AG04450 (cell line): Measurements from ENCODE around the gene ARMC6. TPM values are rescaled to one million over a fixed set of nuclear protein-coding genes. Genes with fewer than 3 reads are reported as not detected.

Experiments used
- CTCF ChIA-PET: fragments of 300-600, 350-600 bp; formaldehyde crosslinking; extraction: SDS; loops from one replicate; lab custom pipeline; 2022; ENCODE audit warnings: antibody characterized with exemption, inconsistent platforms; lab: Charles Lee
- POLR2A ChIA-PET: fragments of 350-600 bp; formaldehyde crosslinking; extraction: SDS; loops from one replicate; lab custom pipeline; 2021; ENCODE audit warnings: antibody characterized with exemption, inconsistent platforms; lab: Yijun Ruan, JAX
- DNase-seq: peaks from one replicate; pipeline ENCODE4 v3.0.0-alpha.2; 2011; ENCODE audit warnings: low read depth, low spot score
- H3K27ac ChIP-seq: one replicate; pipeline ENCODE4 v1.5.1; 2012; ENCODE audit warnings: low read depth, low read length, control low read depth
- H3K27me3 ChIP-seq: one replicate; pipeline ENCODE4 v1.6.0; 2012; ENCODE audit warnings: low read length; ENCODE audit not compliant: control insufficient read depth, insufficient read depth
- H3K4me3 ChIP-seq: 2 replicates; pipeline ENCODE4 v1.5.1; 2011; ENCODE audit warnings: mild to moderate bottlenecking, low read depth, low read length, control low read depth
- H3K9me3 ChIP-seq: 2 replicates; pipeline ENCODE4 v1.5.1; 2012; ENCODE audit warnings: low read length; ENCODE audit not compliant: control insufficient read depth, insufficient read depth
- polyA plus RNA-seq: library from polyadenylated mRNA; depleted of rRNA; stranded (reverse); fragments of >200 nt; gene quantifications from 2 replicates; pipeline ENCODE4 v1.2.3, GENCODE V29; 2011
- TF ChIP-seq, protein P1 (sequence below): IDR thresholded peaks from 2 replicates; pipeline ENCODE4 v1.5.1; 2011; ENCODE audit warnings: low read depth, low read length, control low read depth, inconsistent platforms

The ARMC6 gene
- polyA plus RNA-seq, 1 experiment: 18.9 TPM

DNA sequence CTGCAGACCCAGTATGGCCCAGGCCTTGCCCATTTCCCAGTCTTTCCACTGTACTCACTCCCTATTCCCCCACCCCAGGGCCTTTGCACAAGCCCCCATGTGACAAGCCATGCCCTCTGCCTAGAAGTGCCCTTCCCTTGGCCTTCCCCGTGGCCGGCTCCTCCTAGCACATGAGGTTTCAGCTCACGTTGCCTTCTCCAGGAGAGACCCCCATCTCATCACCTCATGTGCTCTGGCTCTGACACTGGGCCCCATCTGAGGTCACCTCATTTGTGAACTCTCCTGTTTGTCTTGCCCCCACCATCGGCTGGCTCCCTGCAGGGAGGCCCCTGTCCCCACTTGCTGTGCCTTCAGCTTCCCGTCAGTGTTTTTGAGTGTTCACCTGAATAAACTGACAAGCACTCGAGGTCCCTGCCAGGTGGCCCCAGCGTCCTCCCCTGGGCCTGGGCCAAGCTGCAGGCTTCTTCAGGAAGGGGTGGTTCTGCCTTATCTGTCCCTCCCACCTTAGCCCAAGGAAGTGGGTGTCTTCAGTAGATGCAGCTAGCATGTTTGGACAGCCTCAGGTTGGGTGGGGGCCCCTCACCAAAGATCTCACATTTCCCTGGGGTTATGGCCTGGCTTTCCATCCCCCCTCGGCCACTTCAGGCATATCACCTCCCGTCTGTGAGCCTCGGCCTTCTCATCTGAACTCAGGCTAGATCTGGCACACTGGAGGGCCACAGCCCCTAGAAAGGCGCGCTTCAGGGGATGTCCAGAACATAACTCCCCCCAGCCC, 26.6 kb downstream of the ARMC6 start:
- TF ChIP-seq, protein P1, sequence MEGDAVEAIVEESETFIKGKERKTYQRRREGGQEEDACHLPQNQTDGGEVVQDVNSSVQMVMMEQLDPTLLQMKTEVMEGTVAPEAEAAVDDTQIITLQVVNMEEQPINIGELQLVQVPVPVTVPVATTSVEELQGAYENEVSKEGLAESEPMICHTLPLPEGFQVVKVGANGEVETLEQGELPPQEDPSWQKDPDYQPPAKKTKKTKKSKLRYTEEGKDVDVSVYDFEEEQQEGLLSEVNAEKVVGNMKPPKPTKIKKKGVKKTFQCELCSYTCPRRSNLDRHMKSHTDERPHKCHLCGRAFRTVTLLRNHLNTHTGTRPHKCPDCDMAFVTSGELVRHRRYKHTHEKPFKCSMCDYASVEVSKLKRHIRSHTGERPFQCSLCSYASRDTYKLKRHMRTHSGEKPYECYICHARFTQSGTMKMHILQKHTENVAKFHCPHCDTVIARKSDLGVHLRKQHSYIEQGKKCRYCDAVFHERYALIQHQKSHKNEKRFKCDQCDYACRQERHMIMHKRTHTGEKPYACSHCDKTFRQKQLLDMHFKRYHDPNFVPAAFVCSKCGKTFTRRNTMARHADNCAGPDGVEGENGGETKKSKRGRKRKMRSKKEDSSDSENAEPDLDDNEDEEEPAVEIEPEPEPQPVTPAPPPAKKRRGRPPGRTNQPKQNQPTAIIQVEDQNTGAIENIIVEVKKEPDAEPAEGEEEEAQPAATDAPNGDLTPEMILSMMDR: no peak
- DNase-seq: no peak
- ChIA-PET POLR2A (no interaction called here), CTCF (no interaction called here)
- Histone ChIP-seq H3K4me3 (no peak overlapping the region), H3K9me3 (no peaks in the 10 kb centered on the region; the same call in 1 of the 2 replicates), H3K27ac (no peak overlapping the region), H3K27me3 (no peaks in the 10 kb centered on the region)

DNA sequence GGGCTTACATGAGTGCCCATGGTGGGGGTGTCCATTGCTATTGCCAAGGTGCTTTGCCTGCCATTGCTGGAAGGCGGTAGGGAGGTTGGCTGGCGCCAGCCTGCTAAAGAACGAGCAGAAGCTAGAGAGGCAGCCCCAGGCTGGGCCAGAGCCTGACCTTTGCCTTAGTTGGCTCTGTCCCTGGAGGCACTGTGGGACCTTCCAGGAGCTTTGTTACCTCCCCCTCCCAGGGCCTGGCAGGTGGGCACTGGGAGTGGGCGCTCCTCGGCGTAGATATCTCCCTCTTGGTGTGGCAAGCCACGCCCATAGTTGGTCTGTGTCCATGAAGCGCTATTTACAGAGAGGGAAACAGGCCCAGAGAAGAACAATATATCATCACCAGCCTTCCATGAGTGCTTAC, 28.1 kb downstream of the ARMC6 start:
- TF ChIP-seq, protein P1: no peak
- DNase-seq: no peak
- Histone ChIP-seq H3K9me3 (no peaks in the 10 kb centered on the region; the same call in 1 of the 2 replicates), H3K4me3 (no peak overlapping the region), H3K27me3 (no peaks in the 10 kb centered on the region), H3K27ac (peak overlapping the region; percentile 3)
- POLR2A ChIA-PET: interaction anchor here (0.6 kb wide), 1 partner anchor 31 kb away, joined by 3 read pairs; no protein-coding TSS in a partner anchor
- CTCF ChIA-PET: no interaction called here

DNA sequence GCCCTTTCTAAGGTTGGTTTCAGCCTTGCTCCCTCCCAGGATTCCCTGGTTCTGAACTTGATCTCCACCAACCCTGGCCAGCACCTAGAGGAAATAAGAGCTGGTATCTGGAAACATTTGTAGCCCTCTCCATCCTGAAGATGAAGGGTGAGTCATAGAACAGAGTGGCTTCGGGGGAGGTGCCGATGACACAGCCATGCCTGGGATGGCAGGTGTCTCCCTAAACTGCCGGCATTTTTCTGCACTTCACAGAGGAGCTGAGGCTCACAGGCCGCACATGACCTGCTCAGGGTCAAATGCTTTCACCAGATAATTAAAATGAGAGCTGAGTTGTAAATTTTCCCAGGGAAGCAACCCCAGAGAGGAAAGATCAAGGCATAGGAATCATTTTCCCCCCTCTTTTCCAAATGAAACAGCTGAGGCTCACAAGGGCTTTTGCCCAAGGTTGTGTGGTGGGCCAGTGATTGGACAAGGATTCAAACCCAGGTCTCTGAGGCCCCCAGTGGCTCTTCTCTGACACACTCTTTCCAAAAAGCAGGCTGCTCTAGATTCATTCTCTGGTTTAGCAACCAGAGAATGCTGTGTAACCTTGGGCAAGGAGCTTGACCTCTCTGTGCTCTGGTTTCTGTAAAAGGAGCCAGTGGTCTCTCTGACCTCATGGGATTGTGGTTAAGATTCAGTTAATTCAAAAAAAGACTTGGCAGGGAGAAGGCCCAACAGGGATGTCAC, 29.2 kb downstream of the ARMC6 start:
- Histone ChIP-seq H3K27me3 (no peaks in the 10 kb centered on the region), H3K4me3 (peak overlapping the region; percentile 64), H3K9me3 (no peaks in the 10 kb centered on the region; the same call in 1 of the 2 replicates), H3K27ac (peak overlapping the region; percentile 47)
- TF ChIP-seq, protein P1: no peak
- ChIA-PET POLR2A (interaction anchor here (1.0 to 1.1 kb wide), 4 partner anchors 8 to 50 kb away, joined by 3 to 4 read pairs (median 3); no protein-coding TSS in a partner anchor), CTCF (interaction anchor here (0.7 to 1.1 kb wide), 3 partner anchors 14 to 76 kb away, joined by 3 to 4 read pairs (median 3); no protein-coding TSS in a partner anchor)
- DNase-seq: peak; percentile 11

DNA sequence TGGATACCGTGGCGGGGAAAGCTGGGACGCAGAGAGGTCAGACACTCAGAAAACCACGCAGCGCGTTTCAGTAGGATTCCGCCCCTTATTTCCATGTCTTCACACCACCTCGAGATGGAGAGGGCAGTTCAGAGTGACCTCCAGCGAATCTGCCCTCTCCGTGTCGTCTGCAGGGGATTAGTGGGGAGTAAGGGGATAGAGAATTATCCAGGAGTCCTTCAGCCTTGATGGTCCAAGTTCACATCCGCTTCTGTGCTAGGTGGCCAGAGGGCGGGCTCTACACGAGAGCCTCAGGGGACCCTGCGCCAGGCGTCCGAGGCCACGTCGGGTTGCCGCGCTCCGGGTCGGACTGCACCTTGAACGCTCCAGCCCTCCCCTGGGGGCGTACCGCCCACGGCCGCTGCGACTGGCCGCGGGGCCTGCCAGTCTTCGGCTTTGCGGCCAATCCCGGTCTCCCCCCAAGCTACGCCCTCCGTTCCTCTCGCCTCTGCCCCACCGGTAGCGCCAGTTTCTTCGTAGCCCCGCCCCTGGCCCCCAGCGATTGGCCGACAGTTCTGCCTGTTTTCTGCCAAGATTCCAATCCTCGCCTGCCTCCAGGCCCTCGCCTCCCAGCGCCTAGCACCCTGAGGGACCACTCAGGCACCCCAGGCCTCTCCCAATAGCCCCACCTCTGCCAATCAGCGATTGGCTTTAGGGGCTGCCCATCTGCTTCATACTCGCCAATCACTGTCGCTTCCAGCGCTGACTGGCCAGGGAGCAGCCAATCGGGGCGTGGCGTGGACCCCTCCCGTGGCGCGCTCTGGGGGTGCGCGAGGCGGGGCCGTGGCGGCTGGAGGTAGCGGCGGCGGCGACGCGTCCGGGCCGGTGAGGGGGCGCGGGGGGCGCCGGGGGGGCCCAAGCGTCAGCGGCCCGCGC, 30.0 kb downstream of the ARMC6 start, which contains the start of gene SLC25A42:
Gene SLC25A42, plus strand, starts transcription at position 812 of the 915 bp plus-strand sequence. CDS start 32,131 bp downstream, outside the sequence.
- TF ChIP-seq, protein P1: no peak
- CTCF ChIA-PET: interaction anchor here (0.7 to 1.1 kb wide), 3 partner anchors 13 to 76 kb away, joined by 3 to 4 read pairs (median 3); no protein-coding TSS in a partner anchor

More for the DNA sequence above, 30.0 kb downstream of the ARMC6 start, which contains the start of gene SLC25A42:
- H3K27ac ChIP-seq: peak within 1 kb of the TSS; percentile 47
- H3K9me3 ChIP-seq: no peaks in the 10 kb centered on the region; the same call in 1 of the 2 replicates
- POLR2A ChIA-PET: interaction anchor here (1.0 to 1.1 kb wide), 3 partner anchors 9 to 49 kb away, joined by 3 to 4 read pairs (median 3); no protein-coding TSS in a partner anchor
- H3K27me3 ChIP-seq: no peaks in the 10 kb centered on the region
- DNase-seq: peak; percentile 99
- peak within 1 kb of the TSS; percentile 84 for H3K4me3 ChIP-seq
